Common myeloid progenitor, CD34-positive (primary cell): ENCODE results near the gene CMTM8.

Experiments
- CTCF ChIA-PET: fragments of 350-600 bp; sonication (Branson Sonifier 250); formaldehyde crosslinking; loops from one replicate; lab custom pipeline; 2021; ENCODE audit warnings: antibody characterized with exemption; lab: Charles Lee
- POLR2A ChIA-PET: fragments of 350-600 bp; sonication (Branson Sonifier 250); formaldehyde crosslinking; loops from one replicate; lab custom pipeline; 2021; ENCODE audit warnings: antibody characterized with exemption; lab: Charles Lee
- DNase-seq, 3 donors: peaks; one replicate each; pipeline versions ENCODE4 v3.0.0 to v3.0.0-alpha.2; 2013
- H3K27ac ChIP-seq, 2 experiments: 1 replicate in 1 of 2; 2 replicates in 1 of 2; pipeline ENCODE4 v1.7.0; 2013; ENCODE audit warnings: inconsistent platforms in 2 of 2, low read length in 2 of 2, mild to moderate bottlenecking in 2 of 2, low read depth in 1 of 2, moderate library complexity in 1 of 2; ENCODE audit not compliant: severe bottlenecking in 2 of 2, insufficient read depth in 1 of 2, poor library complexity in 1 of 2
- H3K27me3 ChIP-seq, 5 experiments: replicated peaks in 2 of 5; 1 replicate in 3 of 5; 2 replicates in 2 of 5; pipeline versions ENCODE4 v1.6.1 to v1.7.0; 2013; ENCODE audit warnings: low read length in 4 of 5, mild to moderate bottlenecking in 2 of 5, moderate library complexity in 2 of 5, inconsistent platforms in 1 of 5; ENCODE audit not compliant: insufficient read depth in 5 of 5, control insufficient read depth in 4 of 5
- H3K36me3 ChIP-seq, 4 experiments: 1 replicate in 2 of 4; 2 replicates in 2 of 4; pipeline versions ENCODE4 v1.6.1 to v1.7.0; 2013; ENCODE audit warnings: low read length in 3 of 4, control low read depth in 1 of 4, mild to moderate bottlenecking in 1 of 4; ENCODE audit not compliant: control insufficient read depth in 4 of 4, insufficient read depth in 4 of 4
- H3K4me1 ChIP-seq, 4 experiments: 1 replicate in 3 of 4; 2 replicates in 1 of 4; pipeline versions ENCODE4 v1.6.1 to v1.7.1; 2013; ENCODE audit warnings: low read length in 3 of 4, mild to moderate bottlenecking in 3 of 4, control low read depth in 1 of 4, inconsistent platforms in 1 of 4, moderate library complexity in 1 of 4; ENCODE audit not compliant: control insufficient read depth in 4 of 4, insufficient read depth in 4 of 4; ENCODE audit errors: control extremely low read depth in 1 of 4
- H3K4me3 ChIP-seq, 7 experiments: 1 replicate in 4 of 7; 2 replicates in 3 of 7; pipeline versions ENCODE4 v1.5.1 to v1.7.0; 2013; ENCODE audit warnings: mild to moderate bottlenecking in 7 of 7, low read length in 6 of 7, moderate library complexity in 6 of 7, inconsistent platforms in 2 of 7, low read depth in 2 of 7, control low read depth in 1 of 7; ENCODE audit not compliant: insufficient read depth in 4 of 7, control insufficient read depth in 1 of 7; ENCODE audit errors: extremely low read depth in 1 of 7
- H3K9me3 ChIP-seq, 5 experiments: 1 replicate in 4 of 5; 2 replicates in 1 of 5; pipeline versions ENCODE4 v1.6.1 to v1.7.1; 2013; ENCODE audit warnings: low read length in 4 of 5, mild to moderate bottlenecking in 2 of 5, inconsistent platforms in 1 of 5, low read depth in 1 of 5, moderate library complexity in 1 of 5; ENCODE audit not compliant: control insufficient read depth in 4 of 5, insufficient read depth in 2 of 5; ENCODE audit errors: control extremely low read depth in 1 of 5
- WGBS: methylation state at CpG from one replicate; pipeline ENCODE4 v1.1.5; 2013; ENCODE audit not compliant: insufficient coverage; 5-methylcytosine and 5-hydroxymethylcytosine counted together

The CMTM8 gene

DNA sequence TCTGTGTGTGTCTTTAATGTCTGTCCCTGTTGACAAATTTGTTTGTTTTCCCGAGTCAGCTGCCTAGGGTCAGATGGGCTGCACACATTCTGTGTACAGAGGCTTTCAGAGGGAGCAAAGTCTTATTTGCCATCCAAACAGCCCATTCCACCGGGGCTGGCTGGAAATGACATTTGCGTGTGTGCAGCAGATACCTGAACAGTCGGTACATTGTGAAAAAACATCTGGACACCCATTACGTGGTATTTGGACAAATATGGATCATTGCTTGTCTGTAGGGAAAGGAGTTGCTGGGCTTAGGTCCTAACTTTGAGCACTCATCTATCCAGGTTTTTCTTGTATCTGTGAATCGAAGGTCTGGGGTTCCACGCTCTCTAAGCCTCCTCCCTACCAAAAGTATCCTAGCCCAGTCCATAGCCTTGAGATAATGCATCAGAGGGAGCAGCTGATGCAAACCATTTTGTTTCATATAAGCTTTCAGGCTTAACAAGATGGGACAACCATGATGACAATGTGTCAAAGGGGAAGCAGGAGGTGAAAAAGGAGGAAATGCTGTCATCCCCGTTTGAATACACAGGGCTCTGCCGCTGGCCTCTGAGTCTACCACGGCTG lies 22.2 kb upstream of the CMTM8 start:
- peak in 1 of 3 donors; percentile 19 for DNase-seq
- peaks cover 0 to 3% (median 0%) of the 10 kb centered on the region in 4 experiments for H3K4me1 ChIP-seq
- no peak overlapping the region for H3K27ac ChIP-seq
- H3K27me3 ChIP-seq = no peaks in the 10 kb centered on the region
- WGBS = 94% methylated on average over 3 of the region's 10 CpGs
- CTCF ChIA-PET = interaction anchor here (1.7 to 1.8 kb wide), 2 partner anchors 9 to 12 kb away, joined by 3 to 4 read pairs; no protein-coding TSS in a partner anchor
- no peak overlapping the region for H3K4me3 ChIP-seq
- no peaks in the 10 kb centered on the region for H3K36me3 ChIP-seq
- H3K9me3 ChIP-seq = peaks cover 0 to 4% (median 2%) of the 10 kb centered on the region in 5 experiments
- POLR2A ChIA-PET = no interaction called here

DNA sequence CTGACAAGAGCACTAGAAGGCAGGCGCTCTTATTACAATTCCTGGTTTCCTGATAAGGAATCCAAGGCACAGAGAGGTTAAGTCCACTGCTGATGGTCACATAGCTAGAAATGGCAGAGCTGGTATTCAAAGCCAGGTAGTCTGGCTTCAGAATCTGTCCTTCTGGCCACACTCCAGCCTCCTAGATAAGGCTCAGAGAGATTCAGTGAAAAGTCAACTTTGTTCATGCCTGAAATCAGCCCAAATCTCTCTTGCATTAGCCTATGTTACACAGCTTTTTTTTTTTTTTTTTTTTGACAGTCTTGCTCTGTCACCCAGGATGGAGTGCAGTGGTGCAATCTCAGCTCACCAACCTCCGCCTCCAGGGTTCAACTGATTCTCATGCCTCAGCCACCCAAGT lies 21.1 kb upstream of the CMTM8 start:
- WGBS = 96% methylated on average over 2 of the region's 2 CpGs
- H3K9me3 ChIP-seq = peaks cover 0 to 4% (median 2%) of the 10 kb centered on the region in 5 experiments
- no peak overlapping the region for H3K27ac ChIP-seq
- H3K4me3 ChIP-seq = no peak overlapping the region
- POLR2A ChIA-PET = no interaction called here
- H3K4me1 ChIP-seq = peaks cover 0 to 3% (median 0%) of the 10 kb centered on the region in 4 experiments
- no peak for DNase-seq
- H3K36me3 ChIP-seq = no peaks in the 10 kb centered on the region
- CTCF ChIA-PET = interaction anchor here (1.7 to 1.8 kb wide), 2 partner anchors 11 to 23 kb away, joined by 3 to 6 read pairs; no protein-coding TSS in a partner anchor
- no peaks in the 10 kb centered on the region for H3K27me3 ChIP-seq

DNA sequence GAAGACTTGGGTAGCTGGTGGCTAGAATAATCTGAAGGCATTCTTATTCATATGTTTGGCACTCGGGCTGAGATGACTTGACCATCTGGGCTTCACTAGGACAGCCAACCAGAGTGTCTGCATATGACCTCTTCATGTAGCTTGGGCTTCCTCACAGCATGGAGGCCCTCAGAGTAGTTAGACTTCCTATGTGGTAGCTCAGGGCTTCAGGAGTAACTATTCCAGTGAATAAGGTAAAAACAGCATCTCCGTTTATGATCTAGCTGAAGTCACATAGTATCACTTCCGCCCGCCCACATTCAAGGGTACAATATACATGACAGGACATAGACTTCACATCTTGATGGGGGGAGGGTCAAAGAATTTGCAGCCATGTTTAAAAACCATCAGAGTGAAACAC lies 18.9 kb upstream of the CMTM8 start:
- CTCF ChIA-PET = interaction anchor here (1.4 kb wide), 1 partner anchor 76 kb away, joined by 3 read pairs; no protein-coding TSS in a partner anchor
- POLR2A ChIA-PET = no interaction called here
- H3K36me3 ChIP-seq = no peaks in the 10 kb centered on the region
- 100% methylated on average over 3 of the region's 4 CpGs for WGBS
- DNase-seq = no peak
- no peaks in the 10 kb centered on the region for H3K27me3 ChIP-seq
- H3K4me1 ChIP-seq = peaks cover 0 to 3% (median 0%) of the 10 kb centered on the region in 4 experiments
- H3K4me3 ChIP-seq = no peak overlapping the region
- no peak overlapping the region for H3K27ac ChIP-seq
- H3K9me3 ChIP-seq = peaks cover 0 to 4% (median 2%) of the 10 kb centered on the region in 5 experiments

DNA sequence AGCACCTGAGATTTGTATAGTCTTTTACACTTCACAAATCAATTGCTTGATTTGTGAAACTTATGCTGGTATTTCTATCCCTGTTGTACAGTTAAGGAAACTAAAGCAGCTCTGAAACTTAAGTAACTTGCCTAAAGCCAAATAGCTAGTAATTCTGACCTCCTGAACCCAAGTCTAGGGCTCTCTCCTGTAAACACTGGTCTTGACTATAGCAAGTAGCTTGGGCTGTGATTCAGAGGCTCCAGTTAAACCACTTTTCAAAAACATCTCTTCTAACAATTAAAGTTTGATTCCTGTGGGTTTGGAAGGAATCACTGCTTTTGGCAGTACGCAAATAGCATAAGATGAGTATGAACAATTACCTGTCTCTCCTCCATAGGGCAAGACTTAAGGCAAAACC lies 18.5 kb upstream of the CMTM8 start:
- Histone ChIP-seq H3K4me3 (no peak overlapping the region), H3K27me3 (no peaks in the 10 kb centered on the region), H3K9me3 (peaks cover 0 to 4% (median 2%) of the 10 kb centered on the region in 5 experiments), H3K27ac (no peak overlapping the region), H3K36me3 (no peaks in the 10 kb centered on the region), H3K4me1 (peaks cover 0 to 3% (median 0%) of the 10 kb centered on the region in 4 experiments)
- ChIA-PET POLR2A (no interaction called here), CTCF (interaction anchor here (1.7 kb wide), 1 partner anchor 21 kb away, joined by 4 read pairs; no protein-coding TSS in a partner anchor)
- DNase-seq = no peak
- no CpG with 5 or more reads among the region's 1 CpG for WGBS

DNA sequence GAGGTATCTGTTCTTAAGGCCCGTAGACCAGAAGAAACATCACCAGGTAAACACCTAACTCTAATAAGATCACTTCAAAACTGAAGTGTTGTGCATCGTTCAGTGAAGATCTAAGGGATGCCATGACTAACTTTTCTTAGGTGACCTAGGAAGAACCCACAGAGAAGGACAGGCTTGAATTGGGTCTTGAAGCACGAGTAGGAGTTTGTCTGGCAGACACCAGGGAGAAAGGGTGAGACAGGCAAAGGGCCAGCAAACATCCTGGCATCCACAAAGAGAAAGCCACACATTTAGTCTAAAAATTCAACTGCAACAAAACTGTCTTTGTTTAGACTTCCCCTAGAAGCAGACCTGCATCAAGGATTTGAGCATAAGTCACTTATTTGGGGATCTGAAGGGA lies 15.5 kb upstream of the CMTM8 start:
- no peak overlapping the region for H3K4me3 ChIP-seq
- WGBS = 90% methylated on average over 2 of the region's 3 CpGs
- peaks cover 0 to 4% (median 2%) of the 10 kb centered on the region in 5 experiments for H3K9me3 ChIP-seq
- peaks cover 0 to 3% (median 0%) of the 10 kb centered on the region in 4 experiments for H3K4me1 ChIP-seq
- H3K27me3 ChIP-seq = no peaks in the 10 kb centered on the region
- CTCF ChIA-PET = interaction anchor here (1.2 to 1.9 kb wide), 2 partner anchors 11 to 13 kb away, joined by 3 to 6 read pairs; no protein-coding TSS in a partner anchor
- H3K27ac ChIP-seq = no peak overlapping the region
- H3K36me3 ChIP-seq = no peaks in the 10 kb centered on the region
- POLR2A ChIA-PET = no interaction called here
- no peak for DNase-seq

DNA sequence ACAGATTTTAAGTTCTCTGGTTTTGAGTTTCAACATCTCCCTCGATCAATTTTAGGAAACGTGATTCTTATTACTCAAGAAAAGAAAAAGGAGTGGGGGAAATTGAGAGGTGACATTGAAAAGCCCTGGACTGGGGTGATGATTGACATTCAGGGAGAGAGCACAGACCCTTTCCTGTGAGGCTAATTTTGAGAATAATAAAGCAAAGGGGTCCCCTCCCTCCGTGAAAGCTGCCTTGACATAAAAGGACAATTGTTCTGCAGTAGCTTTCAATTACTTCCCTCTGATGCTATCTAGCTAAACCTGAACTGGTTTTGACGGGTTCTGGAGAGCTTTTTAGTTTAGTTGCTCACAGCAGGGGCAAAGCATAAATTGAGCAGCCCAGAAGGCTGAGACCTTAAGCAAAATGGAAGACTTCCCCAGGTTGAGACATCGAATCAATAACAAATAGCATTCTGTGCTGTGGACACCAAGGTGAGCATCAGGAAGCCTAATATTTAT lies 14.4 kb upstream of the CMTM8 start:
- DNase-seq = no peak
- ChIA-PET POLR2A (no interaction called here), CTCF (interaction anchor here (1.2 to 1.9 kb wide), 4 partner anchors 10 to 71 kb away, joined by 3 to 6 read pairs (median 3); no protein-coding TSS in a partner anchor)
- H3K36me3 ChIP-seq = no peaks in the 10 kb centered on the region
- H3K4me3 ChIP-seq = no peak overlapping the region
- H3K27ac ChIP-seq = no peak overlapping the region
- H3K9me3 ChIP-seq = peaks cover 0 to 4% (median 2%) of the 10 kb centered on the region in 5 experiments
- no peaks in the 10 kb centered on the region for H3K4me1 ChIP-seq
- WGBS = 85% methylated on average over 4 of the region's 5 CpGs
- H3K27me3 ChIP-seq = no peaks in the 10 kb centered on the region

DNA sequence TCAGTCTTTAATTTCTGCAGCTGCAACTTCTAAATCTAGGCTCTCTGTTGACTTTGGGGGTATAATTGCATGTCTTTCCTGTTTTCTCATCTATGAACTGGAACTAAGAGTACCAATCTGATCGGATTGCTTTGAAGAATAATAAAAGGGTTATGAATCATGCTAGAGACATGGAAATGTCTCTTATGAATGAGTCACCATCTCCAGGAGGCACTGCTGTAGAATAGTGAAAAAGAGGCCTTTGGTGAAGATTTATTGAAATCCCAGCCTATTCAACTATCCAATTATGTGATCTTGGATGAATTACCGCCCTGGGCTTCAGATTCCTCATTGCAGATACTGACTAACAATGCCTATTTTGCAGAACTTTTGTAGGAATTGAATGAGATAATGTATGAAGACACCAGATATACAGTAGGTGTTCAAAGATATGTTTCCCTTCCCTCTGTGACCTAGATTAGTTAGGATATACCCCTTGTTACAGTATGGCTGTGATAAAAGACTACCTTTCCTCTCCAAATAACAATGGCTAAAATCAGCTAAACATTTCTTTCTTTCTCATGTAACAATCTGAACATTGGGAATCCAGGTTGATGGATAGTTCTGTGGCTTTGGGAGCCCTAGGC lies 11.5 kb upstream of the CMTM8 start:
- WGBS = 100% methylated on average over 1 of the region's 2 CpGs
- H3K36me3 ChIP-seq = no peaks in the 10 kb centered on the region
- DNase-seq = no peak
- H3K27me3 ChIP-seq = no peaks in the 10 kb centered on the region
- H3K4me1 ChIP-seq = no peaks in the 10 kb centered on the region
- H3K9me3 ChIP-seq = no peaks in the 10 kb centered on the region
- ChIA-PET POLR2A (no interaction called here), CTCF (no interaction called here)
- no peak overlapping the region for H3K4me3 ChIP-seq
- no peak overlapping the region for H3K27ac ChIP-seq
